Stomach (tissue), 4 donors: ENCODE data around the gene TSGA10IP.

Source experiments
- POLR2A ChIP-seq, 4 donors: fragments of 450-650 bp; IDR thresholded peaks; one replicate each; pipeline ENCODE4 v1.6.1; 2016; ENCODE audit warnings: antibody characterized with exemption in 4 of 4, control low read depth in 2 of 4, mild to moderate bottlenecking in 1 of 4, moderate library complexity in 1 of 4
- POLR2AphosphoS5 ChIP-seq, 3 donors: sonication (generic); formaldehyde crosslinking; IDR thresholded peaks; one replicate each; pipeline ENCODE4 v1.6.1; 2016; ENCODE audit warnings: antibody characterized with exemption in 3 of 3

- no peak for TF ChIP-seq POLR2A (IDR thresholded peaks at IDR 0.05)
- peak in 2 of 3 donors; percentile 31 to 71 for TF ChIP-seq POLR2AphosphoS5 (IDR thresholded peaks at IDR 0.05)
Measured at GRCh38 chr11:65899356-65900124, 45.7 kb upstream of the TSGA10IP start.
